ENCODE data around the gene APOBR. TPM values are rescaled to one million over a fixed set of nuclear protein-coding genes. Genes with fewer than 3 reads are reported as not detected.

Gene APOBR
- total and polyA plus RNA-seq, 2 of the 13 experiments (the other 11 are each of a cell fraction or from before 2014, with no cell fraction given) = 0.03 TPM; not detected in 1

GRCh38 chr16:28538733-28539596 is 44.5 kb downstream of the APOBR start, which contains the start of gene NUPR1 (continued):
- TF ChIP-seq ZNF280D (CRISPR knock-in tag; IDR thresholded peaks at IDR 0.05) (no peak), ZNF280B (CRISPR knock-in tag; IDR thresholded peaks at IDR 0.05; ENCODE audit: borderline replicate concordance) (peak; percentile 56; the same call in 1 of the 2 replicates), SMAD3 (CRISPR knock-in tag; IDR thresholded peaks at IDR 0.05) (no peak), ZNF12 (CRISPR knock-in tag; IDR thresholded peaks at IDR 0.05) (peak; percentile 62; the same call in 1 of the 2 replicates), ZFY (CRISPR knock-in tag; IDR thresholded peaks at IDR 0.05) (peak; percentile 92), ZNF362 (CRISPR knock-in tag; IDR thresholded peaks at IDR 0.05; ENCODE audit: borderline replicate concordance) (0 out of 2 replicates have a peak, but pooled peaks have one; percentile 9), ZBTB38 (CRISPR knock-in tag; IDR thresholded peaks at IDR 0.05) (0 out of 2 replicates have a peak, but pooled peaks have one; percentile 35), NFIC (IDR thresholded peaks at IDR 0.05; ENCODE audit: low read length) (no peak), ZNF143 (CRISPR knock-in tag; IDR thresholded peaks at IDR 0.05) (peak; percentile 9; the same call in 1 of the 2 replicates), ARNTL (CRISPR knock-in tag; IDR thresholded peaks at IDR 0.05) (no peak), ZNF816 (CRISPR knock-in tag; IDR thresholded peaks at IDR 0.05; ENCODE audit: borderline replicate concordance) (no peak), NFKBIZ (CRISPR knock-in tag; IDR thresholded peaks at IDR 0.05) (peak; percentile 87), ZNF292 (CRISPR knock-in tag; IDR thresholded peaks at IDR 0.05; ENCODE audit: borderline replicate concordance, low read depth) (no peak; the same call in 1 of the 2 replicates), ZNF724P (CRISPR knock-in tag; IDR thresholded peaks at IDR 0.05; ENCODE audit: borderline replicate concordance) (no peak), ZNF414 (CRISPR knock-in tag; IDR thresholded peaks at IDR 0.05) (no peak), THRA (CRISPR knock-in tag; IDR thresholded peaks at IDR 0.05; ENCODE audit: borderline replicate concordance) (peak; percentile 31; the same call in 1 of the 2 replicates), JARID2 (CRISPR knock-in tag; IDR thresholded peaks at IDR 0.05; ENCODE audit: insufficient replicate concordance) (no peak), ZNF431 (CRISPR knock-in tag; IDR thresholded peaks at IDR 0.05; ENCODE audit: borderline replicate concordance, low read depth) (no peak)

Measured in HepG2 (cell line).